Psoas muscle (tissue), 8 donors: ENCODE measurements around the gene CMTM8. TPM values are rescaled to one million over a fixed set of nuclear protein-coding genes. Genes with fewer than 3 reads are reported as not detected.
A peak's percentile ranks its signal among the peaks of the same experiment; 100 is the strongest.
"Not testable (repeated sequence)": the region's sequence is repeated elsewhere in the genome, so short reads cannot be mapped to it uniquely, and the experiment has no call there.

ENCODE experiments used
- ATAC-seq, 4 donors: fragments of 200-7000 bp; cut with Tn5 transposase; one replicate each; pipeline ENCODE4 v1.9.1; 2020; ENCODE audit warnings: moderate library complexity in 3 of 4, mild to moderate bottlenecking in 2 of 4
- DNase-seq, 2 donors: peaks; one replicate each; pipeline ENCODE4 v3.0.0-alpha.2; 2020
- H3K27ac ChIP-seq: fragments of 200-600 bp; one replicate; pipeline ENCODE4 v1.8.0; 2022
- H3K27me3 ChIP-seq, 3 donors: fragments of 200-600 bp in 1 of 3; one replicate each; pipeline versions ENCODE4 v1.6.1 to v1.8.0; 2013 to 2022; ENCODE audit warnings: low read length in 2 of 3, mild to moderate bottlenecking in 2 of 3, moderate library complexity in 1 of 3; ENCODE audit not compliant: insufficient read depth in 3 of 3
- H3K36me3 ChIP-seq, 2 donors: fragments of 200-600 bp in 1 of 2; one replicate each; pipeline versions ENCODE4 v1.6.1 to v1.8.0; 2013 to 2022; ENCODE audit warnings: low read depth in 1 of 2, mild to moderate bottlenecking in 1 of 2, moderate library complexity in 1 of 2; ENCODE audit not compliant: insufficient read depth in 1 of 2
- H3K4me1 ChIP-seq: fragments of 200-600 bp; one replicate; pipeline ENCODE4 v1.8.0; 2022
- H3K4me3 ChIP-seq: fragments of 200-600 bp; one replicate; pipeline ENCODE4 v1.8.0; 2022; ENCODE audit warnings: mild to moderate bottlenecking
- H3K9me3 ChIP-seq: fragments of 200-600 bp; one replicate; pipeline ENCODE4 v1.8.0; 2022
- WGBS, 3 donors: extraction: QIAGEN DNeasy Blood & Tissue Kit; methylation state at CpG; one replicate each; pipeline versions ENCODE4 v1.1.6 to v1.1.7; 2013; 5-methylcytosine and 5-hydroxymethylcytosine counted together
- intact Hi-C, 2 donors: fragments of 100-400 bp; cut with DNase I; formaldehyde crosslinking; loops; one replicate each; pipeline versions ENCODE4 v1.11.0 to v1.14.2; 2022
- long read RNA-seq, 2 donors: library from polyadenylated mRNA; unstranded; transcript quantifications; one replicate each; pipeline ENCODE4 v2.0.0, GENCODE V29; 2021
- polyA plus RNA-seq, 3 donors: library from polyadenylated mRNA; stranded (reverse); fragments of 200-250 nt; gene quantifications; one replicate each; pipeline ENCODE4 v1.2.3, GENCODE V29; 2013
- total RNA-seq, 4 donors: library from RNA; stranded (reverse); fragmentation: NEBNext Ultra II Directional in 2 of 4; extraction: Animal tissue kit (Norgen Biotek cat#: 25700) in 2 of 4; gene quantifications; one replicate each; pipeline versions ENCODE4 v1.2.1 to v1.2.4, GENCODE V29; 2021 to 2023
- TF ChIP-seq, protein P1 (sequence below): fragments of 200-600 bp; IDR thresholded peaks from one replicate; pipeline ENCODE4 v1.8.0; 2022; ENCODE audit warnings: antibody characterized with exemption
- donor health status: healthy with polysubstance abuse.
- donor health status: DM: no; HTN: no; CAD: no; lungs with moderate emphysema.
- donor health status: Bipolar disorder and iron deficiency.
- donor health status: healthy.
- donor health status: DM: yes; HTN: yes; CAD: no.
- donor health status: DM: no; HTN: no; CAD: no.
- donor health status: DM: no; HTN: no; CAD: no.
- donor health status: DM: yes; HTN: yes; CAD: no.

The CMTM8 gene, protein sequence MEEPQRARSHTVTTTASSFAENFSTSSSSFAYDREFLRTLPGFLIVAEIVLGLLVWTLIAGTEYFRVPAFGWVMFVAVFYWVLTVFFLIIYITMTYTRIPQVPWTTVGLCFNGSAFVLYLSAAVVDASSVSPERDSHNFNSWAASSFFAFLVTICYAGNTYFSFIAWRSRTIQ
- total RNA-seq: 1 to 10 TPM in 3 of 4 donors, under 1 TPM in 1; 0.97 to 4.2 (median 2.1) TPM
- polyA plus RNA-seq: 1 to 10 TPM; 1.5 to 4.0 (median 2.0) TPM
- long read RNA-seq, donor 1, partial matches to known transcripts: 0 of 3 reads
- long read RNA-seq, donor 1, other reads (novel, unspliced or antisense): 2 of 3 reads
- long read RNA-seq, donor 2: 0 reads

- TF ChIP-seq, protein P1, sequence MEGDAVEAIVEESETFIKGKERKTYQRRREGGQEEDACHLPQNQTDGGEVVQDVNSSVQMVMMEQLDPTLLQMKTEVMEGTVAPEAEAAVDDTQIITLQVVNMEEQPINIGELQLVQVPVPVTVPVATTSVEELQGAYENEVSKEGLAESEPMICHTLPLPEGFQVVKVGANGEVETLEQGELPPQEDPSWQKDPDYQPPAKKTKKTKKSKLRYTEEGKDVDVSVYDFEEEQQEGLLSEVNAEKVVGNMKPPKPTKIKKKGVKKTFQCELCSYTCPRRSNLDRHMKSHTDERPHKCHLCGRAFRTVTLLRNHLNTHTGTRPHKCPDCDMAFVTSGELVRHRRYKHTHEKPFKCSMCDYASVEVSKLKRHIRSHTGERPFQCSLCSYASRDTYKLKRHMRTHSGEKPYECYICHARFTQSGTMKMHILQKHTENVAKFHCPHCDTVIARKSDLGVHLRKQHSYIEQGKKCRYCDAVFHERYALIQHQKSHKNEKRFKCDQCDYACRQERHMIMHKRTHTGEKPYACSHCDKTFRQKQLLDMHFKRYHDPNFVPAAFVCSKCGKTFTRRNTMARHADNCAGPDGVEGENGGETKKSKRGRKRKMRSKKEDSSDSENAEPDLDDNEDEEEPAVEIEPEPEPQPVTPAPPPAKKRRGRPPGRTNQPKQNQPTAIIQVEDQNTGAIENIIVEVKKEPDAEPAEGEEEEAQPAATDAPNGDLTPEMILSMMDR: no peak
- H3K27me3 ChIP-seq: peaks cover 0 to 42% (median 3%) of the 10 kb centered on the region in 3 donors
- H3K36me3 ChIP-seq: no peaks in the 10 kb centered on the region
- H3K9me3 ChIP-seq: peaks cover 8% of the 10 kb centered on the region
- ATAC-seq: peak; percentile 46 to 69 (median 66)
- no peaks in the 10 kb centered on the region for H3K4me1 ChIP-seq
- H3K4me3 ChIP-seq: peak within 1 kb of the TSS; percentile 69
- peak within 1 kb of the TSS; percentile 61 for H3K27ac ChIP-seq
- peak; percentile 32 to 64 for DNase-seq
- 0 to 2% (median 1%) methylated on average over 30 to 96 of the region's 96 CpGs for WGBS, 3 donors
- intact Hi-C loops: no loop called here
These were observed at the start of gene CMTM8 for GRCh38 chr3:32238453-32239306. Gene CMTM8 (plus strand): TSS chr3:32238680. CDS start chr3:32238973, 293 bp downstream.

- no peak for DNase-seq
- Histone ChIP-seq H3K4me3 (no peak overlapping the region), H3K27ac (no peak overlapping the region), H3K27me3 (no peaks in the 10 kb centered on the region), H3K36me3 (no peaks in the 10 kb centered on the region), H3K9me3 (peaks cover 3% of the 10 kb centered on the region), H3K4me1 (no peaks in the 10 kb centered on the region)
- no peak for ATAC-seq
- WGBS, 3 donors: 58 to 73% (median 62%) methylated on average over 3 of the region's 3 CpGs
- TF ChIP-seq, protein P1: no peak
- intact Hi-C loops: no loop called here
These were observed 48.8 kb upstream of the CMTM8 start for GRCh38 chr3:32189693-32190092.

- H3K36me3 ChIP-seq: not testable (repeated sequence)
These were observed 47.9 kb upstream of the CMTM8 start for GRCh38 chr3:32190556-32190955.

GRCh38 chr3:32193101-32193500, 45.4 kb upstream of the CMTM8 start:
- no peaks in the 10 kb centered on the region for H3K36me3 ChIP-seq
- TF ChIP-seq, protein P1: no peak

More at GRCh38 chr3:32190556-32190955, 47.9 kb upstream of the CMTM8 start:
- H3K27ac ChIP-seq, H3K4me3 ChIP-seq, H3K27me3 ChIP-seq, ATAC-seq, H3K4me1 ChIP-seq, DNase-seq, intact Hi-C loops, H3K9me3 ChIP-seq: not testable (repeated sequence)
- WGBS, 3 donors: 70 to 78% (median 72%) methylated on average over 6 of the region's 6 CpGs

DNA sequence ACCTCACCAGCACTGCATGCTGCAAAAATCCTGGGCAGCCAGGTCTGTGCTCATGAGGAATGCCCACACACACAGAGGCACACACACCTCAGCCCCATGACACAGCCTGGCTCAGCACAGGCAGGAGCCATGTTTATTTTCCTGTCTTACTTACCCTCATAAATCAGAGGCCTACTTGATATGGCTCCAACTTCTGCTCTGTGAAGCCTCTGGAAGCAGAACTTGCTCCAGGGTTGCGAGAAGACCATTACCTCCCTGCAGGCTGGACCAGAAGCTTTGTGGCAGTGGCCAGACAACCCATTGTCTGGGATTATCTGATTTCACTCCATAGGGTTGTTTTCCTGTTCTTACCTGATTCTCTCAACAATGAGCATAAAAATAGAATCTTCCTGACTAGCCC, 43.8 kb upstream of the CMTM8 start:
- ATAC-seq: peak in 1 of 4 donors; percentile 60
- 28 to 36% (median 33%) methylated on average over 1 of the region's 1 CpG for WGBS, 3 donors
- no peak overlapping the region for H3K27ac ChIP-seq

More at GRCh38 chr3:32193101-32193500, 45.4 kb upstream of the CMTM8 start:
- Histone ChIP-seq H3K27ac (no peak overlapping the region), H3K4me1 (no peaks in the 10 kb centered on the region), H3K9me3 (peaks cover 3% of the 10 kb centered on the region), H3K27me3 (no peaks in the 10 kb centered on the region), H3K4me3 (no peak overlapping the region)
- intact Hi-C loops: no loop called here
- DNase-seq: no peak
- ATAC-seq: no peak

More for the DNA sequence above, 43.8 kb upstream of the CMTM8 start:
- DNase-seq: no peak
- H3K36me3 ChIP-seq: no peaks in the 10 kb centered on the region
- no peak overlapping the region for H3K4me3 ChIP-seq
- no peaks in the 10 kb centered on the region for H3K27me3 ChIP-seq
- intact Hi-C loops: no loop called here
- TF ChIP-seq, protein P1: no peak
- H3K9me3 ChIP-seq: no peaks in the 10 kb centered on the region
- H3K4me1 ChIP-seq: no peaks in the 10 kb centered on the region
